Stimulated activated CD4-positive, alpha-beta T cell treated with anti-CD3 and anti-CD28 coated beads, TNF-alpha, amount 100 ng/mL, for 1 hour (primary cell): ENCODE data around the gene GAMT.
"Not testable (repeated sequence)": the region's sequence is repeated elsewhere in the genome, so short reads cannot be mapped to it uniquely, and the experiment has no call there.

ENCODE experiments used
- DNase-seq, 3 donors: peaks; one replicate each; pipeline ENCODE4 v3.0.0-alpha.2; 2020; ENCODE audit warnings: low read depth in 3 of 3, low spot score in 1 of 3

GAMT gene

DNA sequence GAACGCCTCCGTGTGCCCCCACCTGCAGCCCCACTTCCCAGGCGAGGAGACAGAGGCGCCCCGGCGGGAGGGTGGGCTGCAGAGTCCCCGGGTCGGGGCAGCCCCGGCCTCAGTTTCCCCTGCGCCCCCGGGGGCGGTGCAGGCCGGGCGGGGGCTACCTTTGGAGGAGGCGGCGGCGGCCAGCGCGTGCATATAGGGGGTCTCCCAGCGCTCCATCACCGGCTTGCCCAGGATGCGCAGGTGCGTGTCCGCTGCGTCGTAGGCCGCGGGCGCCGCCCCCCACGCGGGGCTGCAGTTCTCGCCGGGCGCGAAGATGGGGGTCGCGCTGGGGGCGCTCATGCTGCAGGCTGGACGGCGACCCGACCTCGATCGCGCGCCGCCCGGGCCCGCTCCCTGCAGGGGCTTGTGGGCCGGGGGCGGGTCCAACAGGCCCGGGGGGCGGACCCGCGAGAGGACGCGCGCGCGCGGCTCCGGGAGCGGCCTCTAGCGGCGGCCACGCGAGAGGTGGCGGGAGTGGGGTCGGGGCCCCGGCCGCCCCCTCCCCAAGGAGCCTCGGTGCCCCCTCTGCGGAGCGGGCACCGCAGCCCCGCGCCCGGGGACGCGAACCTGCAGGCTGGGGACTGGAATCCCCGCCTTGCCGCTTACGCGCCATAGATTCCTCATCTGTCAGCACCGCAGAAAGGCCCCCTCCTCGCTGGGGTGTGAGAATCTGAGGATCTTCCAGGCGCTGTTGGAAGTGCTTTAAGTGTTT is at the start of gene GAMT:
Gene GAMT (minus strand): TSS at position 405 of the 751 bp plus-strand sequence. CDS start 66 bp downstream, at position 339.
- DNase-seq, result peak in 2 of 3 donors; percentile 34 to 47

DNA sequence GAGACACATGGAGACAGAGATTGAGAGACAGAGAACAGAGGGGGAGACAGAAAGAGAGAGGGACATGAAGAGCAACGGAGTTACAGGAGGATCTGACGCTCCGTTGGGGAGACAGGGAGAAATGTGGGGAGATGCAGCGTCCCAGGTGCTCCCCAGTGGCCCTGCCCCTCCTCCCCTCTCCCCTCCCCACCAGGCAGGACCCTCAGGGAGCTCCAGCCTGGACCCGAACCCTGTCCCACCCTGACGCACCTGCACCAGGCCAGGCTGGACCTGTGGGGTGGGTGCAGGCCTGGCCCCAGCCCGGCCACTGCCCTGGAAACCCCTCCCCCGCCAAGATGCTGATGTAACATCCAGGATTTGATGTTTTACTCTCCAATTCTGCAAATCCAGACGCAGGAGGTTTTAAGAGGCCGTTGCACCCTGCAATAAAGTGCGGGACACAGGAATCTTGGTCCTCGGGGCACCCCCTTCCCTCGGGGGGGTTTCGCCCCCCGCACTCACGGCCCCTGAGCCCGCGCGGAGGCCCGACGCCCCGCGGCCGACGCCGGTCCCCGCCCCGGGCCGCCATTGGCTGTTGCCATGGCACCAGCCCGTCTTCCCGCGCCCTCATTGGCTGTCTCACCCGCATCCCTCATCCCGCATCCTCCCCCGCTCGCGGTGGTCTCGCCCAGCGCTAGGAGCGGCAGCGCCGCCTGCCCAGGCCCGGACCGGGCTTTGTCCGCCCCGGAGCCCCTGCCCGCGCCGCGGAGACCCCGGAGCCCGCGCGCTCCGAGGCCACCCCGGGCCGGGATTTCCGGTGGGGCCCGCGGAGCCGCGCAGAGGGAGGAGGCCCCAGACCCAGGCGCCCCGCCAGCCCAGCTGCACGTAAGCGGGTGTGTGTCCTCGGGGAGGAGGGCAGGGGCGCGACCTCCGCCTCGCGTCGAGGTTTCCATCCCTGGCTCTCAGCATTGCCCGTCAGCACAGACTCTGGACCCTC is 48.4 kb upstream of the GAMT start, which contains the start of gene APC2:
Gene APC2 (plus strand): TSS at position 655 of the 976 bp plus-strand sequence. CDS start 2,881 bp downstream, outside the sequence.
- no peak for DNase-seq

DNA sequence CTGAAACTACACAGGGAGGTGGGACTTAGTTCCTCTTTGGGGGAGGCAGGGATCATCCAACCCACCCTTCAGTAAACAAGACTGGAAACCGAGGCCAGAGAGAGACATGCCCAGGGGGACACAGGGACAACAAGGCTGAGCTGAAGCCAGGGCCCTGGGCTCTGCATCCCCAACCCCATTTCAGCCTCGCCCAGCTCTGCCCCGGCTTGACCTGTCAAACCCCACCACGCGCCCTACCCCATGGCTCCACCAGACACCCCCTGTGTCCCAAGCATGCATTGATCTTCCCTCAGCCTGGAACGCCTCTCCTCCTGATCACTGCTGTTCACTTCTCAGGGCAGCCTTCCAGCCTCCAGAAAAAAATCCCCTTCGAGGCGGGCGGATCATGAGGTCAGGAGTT is 46.6 kb upstream of the GAMT start:
- no peak for DNase-seq

DNA sequence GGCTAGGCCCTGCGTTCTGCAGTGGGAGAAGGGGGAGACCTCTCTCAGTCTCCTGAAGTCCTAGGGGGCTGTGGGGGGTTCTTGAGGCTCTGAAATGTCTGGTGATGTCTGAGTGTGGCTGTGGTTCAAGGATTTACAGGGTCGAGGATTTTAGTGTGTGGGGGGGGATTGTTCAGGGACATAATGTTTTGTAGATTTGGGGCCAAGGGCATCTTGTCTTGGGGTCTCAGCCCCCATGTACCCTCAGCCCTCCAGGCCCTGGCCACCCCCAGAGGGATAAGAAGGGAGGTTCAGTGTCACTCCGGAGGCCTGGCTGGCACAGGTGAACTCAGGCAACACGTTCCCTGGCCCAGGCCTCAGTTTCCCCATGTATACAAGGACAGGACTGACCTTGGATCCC is 46.2 kb upstream of the GAMT start:
- no peak for DNase-seq

DNA sequence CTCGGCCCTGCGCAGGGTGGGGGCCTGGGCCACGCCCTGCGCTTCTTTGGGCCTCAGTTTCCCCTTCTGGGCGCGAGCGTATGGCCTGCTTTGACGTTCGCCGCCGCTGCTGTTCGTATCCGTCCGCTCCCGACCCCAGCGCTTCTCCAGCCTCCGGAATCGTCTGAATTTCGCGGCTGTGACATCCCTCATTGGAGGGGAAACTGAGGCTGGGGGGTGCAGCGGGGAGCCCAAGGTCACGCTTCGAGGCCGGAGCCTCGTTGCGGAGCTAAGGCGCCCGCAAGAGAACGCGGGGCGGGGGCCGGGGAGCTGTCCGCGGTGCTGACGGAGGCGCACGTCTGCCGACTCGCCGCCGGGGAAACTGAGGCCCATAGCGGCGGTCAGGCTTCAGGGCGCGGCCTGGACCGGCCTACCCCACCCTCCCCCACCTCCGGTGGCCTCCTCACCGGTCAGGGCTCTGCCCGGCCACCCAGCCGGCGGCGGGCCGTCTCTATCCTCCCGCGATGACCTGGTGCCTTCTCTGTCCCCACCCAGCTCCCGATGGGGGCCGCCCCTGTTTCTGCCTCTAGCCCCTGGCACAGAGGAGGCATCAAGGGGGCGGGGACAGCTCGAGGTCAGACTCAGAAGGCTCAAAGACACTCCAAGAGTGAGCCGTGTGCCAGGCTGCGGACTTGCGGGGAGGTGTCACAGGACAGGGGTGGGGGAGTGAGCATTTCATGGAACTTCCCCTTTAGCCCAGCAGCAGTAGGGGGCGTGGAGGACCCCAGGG is 45.6 kb upstream of the GAMT start:
- DNase-seq, result no peak

DNA sequence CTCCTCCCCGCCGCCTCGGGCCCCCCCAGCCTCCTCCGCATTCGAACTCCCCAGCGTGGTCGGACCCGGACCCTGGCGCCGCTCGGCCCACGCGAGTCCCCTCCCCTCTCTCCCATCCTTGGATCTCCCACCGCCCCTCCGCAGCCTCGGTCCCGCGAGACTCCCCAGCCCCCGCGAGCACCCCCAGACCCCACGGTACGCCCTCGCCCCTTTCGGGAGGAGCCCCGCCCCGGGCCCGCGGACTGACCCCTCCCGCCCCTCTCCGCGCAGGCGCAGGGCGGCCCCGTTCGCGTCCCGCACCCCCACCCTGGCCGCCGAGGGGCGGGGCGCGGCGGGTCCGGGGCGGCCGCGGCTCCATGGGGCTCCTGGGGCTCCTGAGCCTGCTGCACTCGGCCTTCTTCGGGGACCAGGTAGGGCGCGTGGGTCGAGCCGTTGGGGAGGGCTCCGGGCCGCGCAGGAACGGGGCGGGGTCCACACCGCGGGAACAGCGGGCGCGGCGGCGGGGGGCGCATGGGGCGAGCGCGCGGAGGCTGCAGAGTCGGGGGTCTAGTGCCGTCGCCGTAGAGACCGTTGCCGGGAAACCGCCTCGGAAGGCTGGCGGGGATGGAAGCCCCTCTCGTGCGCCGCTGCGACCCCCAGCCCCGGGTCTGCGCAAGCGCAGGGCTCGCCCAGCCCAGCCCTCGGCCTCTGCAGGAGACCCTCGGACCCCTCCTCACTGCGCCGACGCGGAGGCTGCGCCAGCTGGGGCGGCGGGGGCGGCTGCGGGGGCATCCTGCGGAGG is 44.8 kb upstream of the GAMT start:
- DNase-seq, result no peak

DNA sequence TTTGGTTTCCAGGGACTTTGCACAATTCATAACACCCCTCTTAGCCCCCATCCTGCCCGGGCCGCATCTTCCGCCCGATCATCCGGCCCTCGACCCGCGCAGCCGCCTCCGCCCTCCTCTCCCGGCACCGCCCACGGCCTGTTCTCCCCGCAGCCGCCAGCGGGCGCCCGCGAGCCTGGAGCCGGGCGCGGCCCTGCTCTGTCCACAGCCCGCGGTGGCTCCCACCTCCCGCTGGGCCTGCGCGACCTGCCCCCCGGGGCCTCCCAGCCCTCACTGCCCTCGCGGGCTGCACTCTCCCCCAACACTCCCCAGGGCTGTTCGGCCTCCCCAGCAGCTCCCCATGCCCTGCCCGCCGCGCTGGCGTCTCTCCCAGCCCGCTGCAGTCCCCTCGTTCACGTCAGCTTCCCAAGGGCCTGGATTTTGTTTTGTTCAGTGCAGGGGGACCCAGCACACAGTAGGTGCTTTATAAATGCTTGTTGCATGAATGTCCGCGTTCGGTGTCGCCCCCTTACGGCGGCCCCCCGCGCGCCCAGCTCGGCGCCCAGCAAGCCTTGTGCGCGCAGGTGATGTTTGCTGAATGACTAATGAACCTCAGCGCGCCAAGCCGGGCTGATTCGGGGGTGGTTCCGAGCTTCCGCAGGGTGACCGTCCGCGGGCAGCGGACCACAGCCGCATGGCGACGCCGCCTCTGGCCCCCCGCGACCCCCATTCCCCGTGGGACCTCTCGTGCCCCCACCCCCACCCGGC is 44.0 kb upstream of the GAMT start:
- DNase-seq, result peak in 2 of 3 donors; percentile 49 to 65

DNA sequence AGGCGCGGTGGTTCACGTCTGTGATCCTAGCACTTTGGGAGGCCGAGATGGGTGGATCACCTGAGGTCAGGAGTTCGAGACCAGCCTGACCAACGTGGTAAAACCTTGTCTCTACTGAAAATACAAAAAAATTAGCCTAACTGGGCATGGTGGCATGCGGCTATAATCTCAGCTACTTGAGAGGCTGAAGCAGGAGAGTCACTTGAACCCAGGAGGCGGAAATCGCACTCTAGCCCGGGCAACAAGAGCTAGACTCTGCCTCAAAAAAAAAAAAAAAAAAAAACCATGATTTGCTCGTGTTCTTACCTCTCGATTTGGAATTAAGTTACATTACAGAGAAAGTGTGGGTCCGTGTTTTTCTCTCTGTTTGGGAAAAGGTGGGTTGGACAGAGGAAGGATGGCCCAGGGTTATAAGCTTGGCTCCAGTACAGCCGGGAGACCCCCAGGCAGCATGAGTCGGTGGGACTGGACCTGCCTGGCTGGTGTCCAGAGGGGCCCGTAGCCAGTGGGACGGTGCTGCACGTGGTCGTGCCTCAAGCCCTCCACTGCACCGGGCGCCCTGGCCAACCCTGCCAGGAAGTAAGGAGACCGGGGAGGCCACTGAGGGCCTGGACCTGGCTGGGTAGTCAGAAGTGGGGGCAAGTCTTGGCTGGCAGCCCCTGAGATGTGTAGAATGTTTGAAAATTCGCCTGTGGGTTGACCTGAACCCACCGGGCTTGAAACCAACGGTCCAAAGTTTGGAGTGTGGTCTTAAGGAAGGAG is 40.5 kb upstream of the GAMT start:
- DNase-seq, result no peak

DNA sequence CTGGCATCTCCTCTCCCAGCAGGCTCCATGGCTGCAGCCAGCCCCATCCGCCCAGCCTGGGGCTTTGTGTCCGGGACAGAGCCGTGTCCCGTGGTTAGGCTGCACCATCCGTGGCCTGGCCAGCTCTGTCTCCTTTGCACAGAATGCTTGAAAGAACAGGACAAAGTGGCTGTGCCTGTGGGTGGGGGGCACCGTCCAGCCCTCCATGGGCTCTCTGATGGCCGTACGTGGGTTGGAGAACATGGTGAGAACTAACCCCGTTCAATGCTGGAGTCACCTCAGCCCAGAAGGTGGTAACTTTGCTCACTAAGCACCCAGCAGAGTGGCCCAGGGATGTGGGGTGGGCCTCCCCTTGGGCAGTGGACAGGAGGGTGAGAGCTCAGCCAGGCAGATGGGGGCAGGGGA is 39.7 kb upstream of the GAMT start:
- no peak for DNase-seq

DNA sequence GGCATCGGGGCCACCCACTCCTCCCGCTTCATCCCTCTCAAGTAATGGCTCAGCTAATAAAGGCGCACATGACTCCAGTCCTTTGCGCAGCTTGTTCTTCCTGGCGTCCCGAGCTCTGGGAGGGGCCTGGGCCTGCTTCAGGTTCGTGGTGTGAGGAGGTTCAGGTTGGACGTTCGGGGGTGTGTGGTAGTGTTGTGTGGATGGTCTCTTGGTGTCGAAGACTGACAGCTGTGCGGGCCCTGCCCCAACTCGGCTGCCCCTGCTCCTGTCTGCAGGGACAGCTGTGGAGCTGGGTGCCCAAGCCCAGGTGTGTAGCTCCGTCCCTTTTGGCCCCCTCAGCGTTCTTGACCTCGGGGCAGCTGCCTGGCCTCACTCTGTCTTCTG is 39.1 kb upstream of the GAMT start:
- DNase-seq, result no peak

DNA sequence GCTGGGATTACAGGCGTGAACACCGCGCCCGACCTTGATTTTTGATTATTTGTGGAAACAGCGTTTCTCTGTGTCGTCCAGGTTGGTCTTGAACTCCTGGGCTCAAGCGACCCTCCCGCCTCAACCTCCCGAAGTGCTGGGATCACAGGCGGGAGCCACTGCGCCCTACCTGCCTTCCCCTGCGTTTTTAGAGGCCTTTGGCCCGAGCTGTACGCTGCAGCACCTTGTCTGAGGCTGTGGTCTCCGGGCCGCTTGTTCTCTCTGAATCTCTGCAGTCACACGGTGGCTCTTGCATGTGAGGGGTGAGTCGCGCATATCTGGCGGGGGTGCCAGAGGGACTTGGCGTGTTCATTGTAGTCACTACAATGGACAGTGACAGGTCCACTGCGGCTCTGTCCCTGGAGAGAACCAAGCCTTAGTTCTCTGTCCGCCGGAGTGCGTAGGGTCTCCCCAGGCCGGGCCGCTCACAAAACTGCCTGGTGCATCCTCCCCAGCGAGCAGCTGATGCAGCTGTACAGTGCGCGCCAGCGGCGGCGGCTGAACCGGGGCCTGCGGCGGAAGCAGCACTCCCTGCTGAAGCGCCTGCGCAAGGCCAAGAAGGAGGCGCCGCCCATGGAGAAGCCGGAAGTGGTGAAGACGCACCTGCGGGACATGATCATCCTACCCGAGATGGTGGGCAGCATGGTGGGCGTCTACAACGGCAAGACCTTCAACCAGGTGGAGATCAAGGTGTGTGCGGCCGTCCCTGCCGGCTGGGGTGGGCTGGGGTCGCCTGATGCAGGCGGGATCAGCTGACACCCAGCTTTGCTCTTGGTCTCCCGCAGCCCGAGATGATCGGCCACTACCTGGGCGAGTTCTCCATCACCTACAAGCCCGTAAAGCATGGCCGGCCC is 38.4 kb upstream of the GAMT start:
- DNase-seq, result not testable (repeated sequence)

DNA sequence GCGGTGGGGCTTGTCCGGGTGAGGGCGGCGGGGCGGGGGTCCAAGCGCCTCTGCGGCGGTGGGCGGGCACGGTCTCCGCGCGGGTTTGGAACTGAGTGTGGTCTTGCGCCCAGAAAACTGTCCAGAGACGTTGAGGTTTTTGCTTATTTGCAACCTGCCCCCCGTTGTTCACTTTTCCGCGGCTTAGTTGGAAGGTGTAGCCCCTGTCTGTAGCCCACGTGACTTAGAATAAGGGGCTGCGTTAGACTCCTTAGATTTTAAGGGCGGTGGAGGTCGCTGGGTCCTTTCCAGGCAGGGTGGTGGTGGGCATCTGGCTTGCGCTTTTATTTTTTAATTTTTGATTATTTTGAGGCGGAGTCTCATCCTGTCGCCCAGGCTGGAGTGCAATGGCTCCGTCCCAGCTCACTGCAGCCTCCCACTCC is 37.6 kb upstream of the GAMT start:
- no peak for DNase-seq

DNA sequence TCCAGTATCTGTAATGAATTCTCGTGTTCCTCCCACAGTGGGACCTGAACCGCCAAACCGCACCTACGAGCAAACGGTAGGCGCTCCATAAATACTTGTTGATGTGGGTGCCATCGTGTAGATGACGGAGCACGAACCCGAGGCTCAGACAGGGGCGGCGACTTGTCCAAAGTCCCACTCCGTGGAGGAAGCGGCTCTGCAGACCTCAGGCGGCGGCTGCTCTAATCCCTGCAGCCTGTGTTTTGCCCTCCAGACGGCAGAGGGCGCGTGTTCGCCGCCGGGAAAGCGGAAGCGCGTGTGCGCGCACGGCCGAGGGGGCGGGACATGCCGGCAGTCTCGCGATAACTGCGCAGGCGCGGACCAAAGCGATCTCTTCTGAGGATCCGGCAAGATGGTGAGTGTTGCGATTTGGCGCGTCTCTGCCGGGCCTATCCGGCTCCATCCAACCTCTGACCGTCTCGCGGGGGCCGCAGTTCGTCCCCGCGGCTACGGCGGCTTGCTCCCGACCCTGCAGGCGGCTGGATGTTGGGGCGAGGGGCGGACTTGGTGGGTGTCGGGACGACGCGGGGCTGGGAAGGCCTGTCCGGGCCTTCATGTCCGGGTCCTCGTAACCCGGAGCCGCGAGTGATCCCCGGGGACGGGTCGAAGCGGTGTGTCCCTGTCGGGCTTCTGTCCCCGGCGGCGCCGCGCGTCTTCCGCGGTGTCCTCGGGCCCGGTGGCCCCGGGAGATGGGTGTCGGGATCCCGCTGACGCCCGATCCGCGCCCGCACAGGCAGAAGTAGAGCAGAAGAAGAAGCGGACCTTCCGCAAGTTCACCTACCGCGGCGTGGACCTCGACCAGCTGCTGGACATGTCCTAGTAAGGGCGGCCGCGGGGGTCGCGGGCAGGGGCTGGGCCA is 36.9 kb upstream of the GAMT start, which contains the start of gene RPS15:
Gene RPS15 (plus strand): TSS at position 362 of the 898 bp plus-strand sequence. CDS start 30 bp downstream, at position 392.
- DNase-seq, result peak; percentile 91 to 95 (median 94)

DNA sequence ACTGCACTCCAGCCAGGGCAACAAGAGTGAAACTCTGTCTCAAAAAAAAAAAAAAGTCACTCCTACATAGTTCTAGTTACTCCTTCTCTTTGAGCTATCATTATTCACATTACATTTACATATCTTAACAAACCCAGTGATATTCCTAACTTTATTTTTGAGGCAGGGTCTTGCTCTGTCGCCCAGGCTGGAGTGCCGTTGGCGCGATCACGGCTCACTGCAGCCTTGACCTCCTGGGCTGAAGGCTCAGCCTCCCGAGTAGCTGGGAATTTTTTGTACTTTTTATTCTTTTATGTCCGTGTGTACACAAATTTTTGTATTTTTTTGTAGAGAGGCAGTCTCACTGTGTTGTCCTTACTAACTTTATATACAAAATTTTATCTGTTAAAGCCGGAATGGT is 36.3 kb upstream of the GAMT start:
- no peak for DNase-seq

DNA sequence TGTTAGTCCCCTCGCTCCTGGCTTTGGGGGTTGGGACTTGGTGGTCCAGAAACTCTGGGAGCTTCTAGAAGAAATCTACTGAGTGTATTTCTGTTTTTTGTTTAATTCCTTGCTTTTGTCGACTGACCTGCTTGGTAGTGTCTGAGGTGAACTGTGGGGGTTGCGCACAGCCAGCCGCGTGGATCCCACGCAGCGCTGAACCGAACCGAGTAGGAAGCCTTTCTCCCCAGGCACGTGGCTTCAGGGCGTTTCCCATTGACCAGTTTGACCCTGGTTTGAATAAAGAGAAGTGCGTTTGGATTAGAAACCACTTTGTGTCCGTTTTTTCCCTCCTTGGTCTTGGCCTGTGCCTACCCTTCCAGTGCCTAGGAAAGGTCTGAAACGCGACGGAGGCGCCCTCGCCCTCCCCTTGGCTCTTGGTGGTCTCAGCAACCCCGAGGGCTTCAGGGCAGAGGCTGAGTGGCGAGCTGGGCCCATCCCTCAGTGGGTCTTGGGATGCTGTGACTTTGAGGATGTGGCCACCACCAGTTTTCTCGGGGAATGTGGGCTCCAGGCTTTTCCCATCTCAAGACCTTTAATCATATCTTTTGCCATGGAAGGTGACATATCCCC is 34.1 kb upstream of the GAMT start:
- no peak for DNase-seq

DNA sequence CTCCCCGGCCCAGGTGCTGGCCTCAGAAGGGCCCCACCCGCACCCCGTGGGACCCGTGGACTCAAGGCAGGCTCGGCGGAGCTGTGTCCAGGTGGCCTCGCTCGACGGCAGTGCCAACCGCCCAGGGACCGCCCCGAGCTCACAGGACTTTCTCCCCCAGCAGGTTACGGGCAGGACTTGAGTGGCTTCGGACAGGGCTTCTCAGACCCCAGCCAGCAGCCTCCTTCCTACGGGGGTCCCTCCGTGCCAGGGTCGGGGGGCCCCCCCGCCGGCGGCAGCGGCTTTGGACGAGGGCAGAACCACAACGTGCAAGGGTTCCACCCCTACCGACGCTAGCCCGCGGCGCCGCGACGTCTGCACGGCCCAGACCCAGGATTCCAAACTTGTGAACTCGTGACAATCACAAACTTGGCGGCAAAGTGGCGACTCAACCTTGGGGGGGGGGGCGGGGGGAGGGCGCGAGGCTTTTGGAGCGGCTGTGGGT is 33.3 kb upstream of the GAMT start:
- no peak for DNase-seq
